Stimulated activated CD8-positive, alpha-beta memory T cell treated with anti-CD3 and anti-CD28 coated beads, Interleukin-12 subunit alpha, Interleukin-12 subunit beta, amount 100 ng/mL, for 24 hours (primary cell): ENCODE results near the gene OR52E4.

Source experiments
- DNase-seq: peaks from one replicate; pipeline ENCODE4 v3.0.0-alpha.2; 2020; ENCODE audit errors: extremely low read depth

OR52E4 gene

DNA sequence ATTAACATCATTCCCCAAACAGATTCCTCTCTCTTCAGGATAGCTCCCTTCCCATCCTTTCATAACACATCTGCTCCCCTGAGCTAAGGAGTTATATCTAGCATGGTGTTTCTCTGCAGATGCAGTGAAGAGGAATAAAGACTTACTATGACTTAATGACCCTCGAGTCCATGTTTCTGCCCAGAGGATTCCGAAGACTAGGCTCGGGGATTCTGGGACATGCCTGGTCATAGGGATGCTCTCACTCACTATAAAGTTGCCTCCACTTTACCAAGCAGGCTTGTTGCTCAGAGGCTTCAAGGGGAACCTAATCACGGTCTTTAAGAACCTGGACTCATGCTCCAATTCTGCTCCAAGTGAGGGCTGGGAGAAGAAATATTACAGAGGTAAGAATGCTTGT, at the start of gene OR52E4:
Gene OR52E4 (plus strand): TSS at position 301 of the 400 bp plus-strand sequence. CDS start 3,664 bp downstream, outside the sequence.
- no peak for DNase-seq

DNA sequence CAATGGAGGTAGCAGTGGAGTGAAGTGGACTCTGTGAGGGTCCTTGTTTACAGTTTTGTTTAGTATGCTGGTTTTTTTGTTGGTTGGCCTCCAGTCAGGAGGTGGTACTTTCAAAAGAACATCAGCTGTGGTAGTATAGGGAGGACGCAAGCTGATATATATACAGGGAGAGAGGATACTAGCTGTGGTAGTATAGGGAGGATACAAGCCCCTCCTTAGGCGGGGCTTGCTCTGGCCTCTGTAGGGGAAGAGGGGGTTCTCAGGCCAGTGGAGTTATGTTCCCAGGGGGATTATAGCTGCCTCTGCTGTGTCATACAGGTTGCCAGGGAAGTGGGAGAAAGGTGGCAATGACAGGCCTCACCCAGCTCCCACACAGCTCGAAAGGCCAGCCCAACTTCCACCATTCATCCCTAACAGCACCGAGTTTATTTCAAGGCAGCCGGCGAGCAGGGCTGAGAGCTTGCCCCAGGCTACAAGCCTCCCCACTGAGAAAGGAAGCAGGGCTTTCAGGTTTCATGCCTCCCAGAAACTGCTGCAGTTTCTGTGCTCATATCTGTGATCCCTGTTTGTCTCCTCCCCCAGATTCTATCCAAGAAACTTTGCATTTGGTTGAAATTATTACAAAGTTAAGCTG, 49.1 kb upstream of the OR52E4 start:
- DNase-seq, result no peak

DNA sequence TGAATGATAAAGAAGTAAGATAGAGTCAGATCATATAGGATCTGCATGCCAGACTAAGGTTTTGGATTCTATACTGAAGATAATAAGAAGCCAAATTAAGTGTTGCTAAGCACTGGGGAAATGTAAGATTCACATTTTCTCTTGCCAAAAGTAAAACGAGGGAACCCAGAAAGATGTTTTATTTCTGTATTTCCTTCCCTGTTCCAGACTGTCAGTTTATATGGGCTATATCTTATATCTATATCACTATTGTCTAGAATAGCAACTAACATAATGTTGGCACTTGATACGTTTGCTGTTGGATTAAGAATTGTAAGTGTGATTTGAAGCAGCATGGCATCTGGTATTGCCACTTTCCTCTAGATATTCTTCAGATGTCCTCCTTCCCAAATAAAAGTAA, 47.0 kb upstream of the OR52E4 start:
- DNase-seq, result no peak

DNA sequence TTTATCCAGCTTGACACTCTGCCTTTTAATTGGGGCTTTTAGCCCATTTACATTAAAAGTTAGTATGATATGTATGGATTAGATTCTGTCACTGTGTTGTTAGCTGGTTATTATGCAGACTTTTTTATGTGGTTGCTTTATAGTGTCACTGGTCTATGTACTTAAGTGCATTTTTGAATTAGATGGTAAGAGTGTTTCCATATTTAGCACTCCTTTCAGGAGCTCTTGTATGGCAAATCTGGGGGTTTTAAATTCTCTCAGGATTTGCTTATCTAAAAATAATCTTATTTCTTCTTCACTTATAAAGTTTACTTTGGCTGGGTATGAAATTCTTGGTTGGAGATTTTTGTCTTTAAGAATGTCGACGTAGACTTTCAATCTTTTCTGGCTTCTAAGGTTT, 42.7 kb upstream of the OR52E4 start:
- DNase-seq, result no peak

DNA sequence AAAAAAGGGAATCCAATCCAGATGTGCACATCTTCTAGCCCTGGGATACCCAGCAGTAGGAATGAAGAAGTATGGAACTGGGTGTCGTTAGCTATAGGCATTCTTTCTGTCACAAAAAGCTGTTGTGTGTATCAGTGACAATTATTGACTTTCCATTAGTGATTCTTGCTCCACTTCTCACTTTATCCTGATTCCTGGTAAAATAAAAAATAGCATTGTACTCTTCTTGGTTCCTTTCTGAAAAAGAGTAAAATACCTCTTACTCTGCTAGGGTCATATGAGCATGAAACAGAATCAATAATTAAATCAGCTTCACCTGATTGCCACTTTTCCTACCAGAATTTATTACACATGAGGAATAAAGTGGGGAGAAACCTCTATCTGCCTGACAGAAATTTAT, 38.6 kb upstream of the OR52E4 start, which contains the start of gene OR52E6:
Gene OR52E6 (minus strand): TSS at position 101 of the 400 bp plus-strand sequence. CDS start 0 bp downstream, at position 101.
- no peak for DNase-seq

DNA sequence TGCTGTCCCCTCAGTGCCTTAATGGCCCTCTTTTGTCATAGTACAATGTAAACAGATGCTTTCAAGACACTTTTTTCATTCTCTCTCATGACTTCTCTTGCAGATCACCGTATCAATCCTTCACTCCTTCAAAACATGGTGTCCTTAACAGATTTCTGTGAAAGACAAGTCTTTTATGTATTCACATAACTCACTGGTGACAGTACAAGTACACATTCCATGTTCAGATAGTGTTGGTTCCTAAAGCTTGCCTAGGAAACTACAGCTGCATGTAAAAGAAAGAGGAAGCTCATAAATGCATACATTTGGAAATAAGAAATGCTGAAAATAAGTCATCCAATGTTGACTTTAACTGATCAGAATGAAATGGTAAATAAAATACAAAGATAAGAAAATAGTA, 33.7 kb upstream of the OR52E4 start:
- no peak for DNase-seq

DNA sequence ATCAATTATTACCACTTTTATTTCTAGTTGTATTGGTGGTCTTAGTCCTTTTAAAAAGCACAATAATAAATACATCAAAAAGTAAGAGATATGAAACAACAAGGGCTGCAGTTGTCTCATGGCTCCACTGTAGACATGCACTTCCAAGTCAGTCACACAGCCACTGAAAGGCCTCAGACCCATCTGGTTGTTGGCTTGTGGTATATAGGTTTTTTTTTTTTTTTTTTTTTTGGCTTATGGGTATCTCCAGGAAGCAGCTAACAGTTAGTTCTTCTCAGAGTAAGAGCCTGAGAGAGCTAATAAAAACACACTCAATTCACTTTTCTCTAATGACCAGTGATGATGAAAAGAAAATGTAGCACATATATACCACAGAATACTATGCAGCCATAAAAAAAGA, 32.7 kb upstream of the OR52E4 start:
- no peak for DNase-seq

DNA sequence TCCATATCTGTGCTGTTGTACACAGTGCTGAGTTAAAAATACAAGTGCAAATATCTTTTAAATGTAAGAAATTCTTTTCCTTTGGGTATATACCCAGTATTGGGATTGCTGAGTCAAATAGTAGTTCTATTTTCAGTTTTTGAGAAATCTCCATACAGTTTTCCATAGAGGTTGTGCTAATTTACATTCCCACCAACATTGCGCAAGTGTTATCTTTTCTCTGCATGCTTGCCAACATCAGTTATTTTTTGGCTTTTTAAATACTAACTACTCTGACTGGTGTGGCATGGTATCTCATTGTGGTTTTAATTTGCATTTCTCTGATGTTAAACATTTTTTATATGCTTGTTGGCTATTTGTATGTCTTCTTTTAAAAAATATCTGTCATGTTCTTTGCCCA, 29.4 kb upstream of the OR52E4 start:
- no peak for DNase-seq

DNA sequence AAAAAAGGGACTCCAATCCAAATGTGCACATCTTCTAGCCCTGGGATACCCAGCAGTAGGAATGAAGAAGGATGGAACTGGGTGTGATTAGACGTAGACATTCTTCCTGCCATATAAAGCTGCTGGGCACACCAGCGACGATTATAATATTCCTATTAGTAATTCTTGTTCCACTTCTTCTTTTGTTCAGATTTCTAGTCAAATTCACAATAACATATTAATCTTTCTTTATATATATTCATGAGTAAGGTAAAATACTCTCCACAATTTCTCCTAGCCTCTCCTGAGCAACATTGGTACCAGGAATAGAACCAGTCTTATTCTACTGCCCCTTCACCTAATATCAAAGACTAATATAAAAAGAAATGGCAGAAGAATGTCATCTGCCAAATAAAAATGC, 22.8 kb upstream of the OR52E4 start, which contains the start of gene OR52E8:
Gene OR52E8 (minus strand): TSS at position 101 of the 400 bp plus-strand sequence. CDS start 0 bp downstream, at position 101.
- DNase-seq, result no peak

DNA sequence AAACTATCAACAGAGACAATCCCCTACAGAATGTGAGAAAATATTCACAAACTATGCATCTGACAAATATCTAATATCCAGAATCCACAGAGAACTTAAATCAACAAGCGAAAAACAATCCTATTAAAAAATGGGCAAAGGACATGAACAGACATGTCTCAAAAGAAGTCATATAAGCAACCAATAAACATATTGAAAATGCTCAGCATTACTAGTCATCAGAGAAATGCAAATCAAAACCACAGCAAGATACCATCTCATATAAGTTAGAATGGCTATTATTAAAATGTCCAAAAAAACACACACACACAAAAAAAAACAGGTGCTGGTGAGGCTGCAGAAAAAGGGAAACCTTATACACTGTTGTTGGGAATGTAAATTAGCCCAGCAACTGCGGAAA, 14.6 kb upstream of the OR52E4 start:
- no peak for DNase-seq

DNA sequence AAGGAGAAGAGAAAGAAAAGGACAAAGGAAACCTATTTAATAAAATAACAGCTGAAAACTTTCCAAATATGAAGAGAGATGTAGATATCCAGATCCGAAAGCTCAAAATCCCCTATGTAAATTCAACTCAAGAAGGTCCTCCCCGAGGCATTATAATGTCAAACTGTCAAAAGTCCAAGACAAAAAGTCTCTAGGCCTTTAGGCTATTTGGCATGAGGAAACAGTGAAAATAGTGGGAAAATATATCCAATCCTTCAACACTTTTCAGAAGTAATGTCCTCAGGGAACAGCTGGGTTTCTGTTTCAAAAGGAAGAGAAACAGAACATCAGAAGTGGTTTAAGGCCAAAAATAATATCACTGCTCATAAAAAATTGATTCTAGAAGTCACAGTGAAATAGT, 1.9 kb upstream of the OR52E4 start:
- no peak for DNase-seq

DNA sequence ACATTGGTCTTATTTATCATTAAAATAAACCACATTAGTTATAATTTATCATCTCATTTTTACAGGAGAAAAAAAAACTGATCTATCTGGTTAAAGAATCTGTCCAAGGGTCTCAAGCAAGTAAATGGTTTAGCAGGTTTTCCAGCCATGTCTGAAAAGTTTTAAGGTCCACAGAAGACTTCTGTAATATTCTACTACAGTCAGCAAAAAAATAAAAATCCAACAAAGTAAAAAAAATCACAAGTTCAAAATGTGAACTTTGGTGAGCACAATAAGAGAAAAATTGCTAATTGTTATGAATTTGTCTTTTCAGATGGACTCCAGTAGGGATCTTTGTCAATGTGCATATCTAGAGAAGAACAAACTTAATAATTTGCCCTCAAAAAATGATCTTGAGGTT, 1.3 kb downstream of the OR52E4 start:
- DNase-seq, result no peak

DNA sequence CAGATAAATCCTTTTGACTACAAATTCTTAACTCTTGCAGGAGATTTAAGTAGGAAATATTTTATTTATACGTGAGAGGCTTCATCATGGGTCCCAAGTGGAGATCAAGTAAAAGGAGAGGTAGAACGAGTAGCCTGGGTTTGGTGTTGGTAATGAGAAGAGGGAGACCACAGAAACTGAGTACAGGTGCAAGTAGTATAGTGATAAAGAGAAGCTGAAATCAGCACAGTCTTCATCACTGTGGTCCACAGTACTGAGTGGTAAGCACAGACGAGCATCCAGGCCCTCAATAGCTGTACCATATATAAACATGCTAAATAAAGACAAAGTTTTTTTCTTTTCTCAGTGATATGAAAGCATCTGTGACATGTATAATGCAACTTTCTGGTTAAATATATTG, 6.7 kb downstream of the OR52E4 start:
- DNase-seq, result no peak

DNA sequence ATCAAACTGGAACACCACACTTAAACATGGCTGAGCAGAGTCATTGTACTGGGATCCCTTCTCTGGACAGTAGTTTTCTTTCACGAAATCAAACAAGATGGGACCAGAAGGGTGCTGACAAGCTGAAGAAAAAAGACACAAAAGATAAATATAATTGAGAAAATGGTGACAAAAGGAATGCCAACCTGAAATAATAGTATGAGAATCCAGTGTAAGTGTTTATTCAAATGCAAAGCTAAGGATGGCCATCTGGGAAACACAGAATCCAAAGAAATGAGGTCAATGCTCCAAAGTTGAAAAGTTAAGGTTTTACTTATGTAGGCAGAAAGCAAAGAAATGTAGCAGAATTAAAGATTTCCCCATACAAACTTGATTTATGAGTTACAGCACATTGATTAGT, 7.2 kb downstream of the OR52E4 start:
- DNase-seq, result no peak

DNA sequence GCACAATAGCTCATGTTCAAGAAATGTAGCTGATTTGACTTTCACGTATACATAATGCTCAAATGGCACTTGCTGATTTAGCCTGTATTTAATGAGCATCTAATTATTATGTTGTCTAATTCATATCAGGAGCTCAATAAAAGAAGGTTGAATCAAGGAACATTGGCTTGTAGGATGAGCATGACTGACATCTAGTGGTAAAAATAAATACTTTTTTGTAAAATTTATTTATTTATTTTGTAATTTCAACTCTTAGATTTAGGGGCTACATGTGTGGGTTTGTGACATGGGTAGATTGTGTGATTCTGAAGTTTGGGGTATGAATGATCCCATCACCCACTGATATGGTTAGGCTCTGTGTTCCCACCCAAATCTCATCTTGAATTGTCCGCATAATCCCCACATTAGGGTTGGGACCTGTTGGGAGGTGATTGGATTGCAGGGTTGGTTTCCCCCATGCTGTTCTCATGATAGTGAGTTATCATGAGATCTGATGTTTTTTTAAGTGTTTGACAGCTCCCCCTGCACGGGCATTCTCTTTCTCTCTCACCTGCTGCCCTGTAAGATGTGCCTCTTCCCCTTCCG, 10.9 kb downstream of the OR52E4 start:
- no peak for DNase-seq

DNA sequence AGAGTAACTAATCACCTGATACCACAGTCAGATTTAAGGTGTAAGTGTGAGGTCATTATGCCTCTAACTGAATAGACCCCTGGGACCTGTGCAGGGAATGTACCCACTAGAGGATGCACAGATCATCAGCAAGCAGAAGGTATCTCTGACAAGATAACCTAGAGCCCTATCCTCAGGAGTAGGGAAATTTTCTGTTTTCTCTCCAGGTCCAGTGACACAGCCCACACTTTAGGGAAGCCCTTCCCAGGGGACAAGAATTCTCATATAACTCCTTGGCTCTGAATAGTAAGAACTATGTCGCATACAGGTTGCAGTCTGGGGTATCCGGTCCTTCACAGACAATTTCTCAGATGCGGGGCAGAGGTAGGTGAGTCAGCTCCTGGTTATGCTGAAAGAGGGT, 12.5 kb downstream of the OR52E4 start, which contains the start of gene OR52E5:
Gene OR52E5 (plus strand): TSS at position 301 of the 400 bp plus-strand sequence. CDS start 7,569 bp downstream, outside the sequence.
- DNase-seq, result no peak

DNA sequence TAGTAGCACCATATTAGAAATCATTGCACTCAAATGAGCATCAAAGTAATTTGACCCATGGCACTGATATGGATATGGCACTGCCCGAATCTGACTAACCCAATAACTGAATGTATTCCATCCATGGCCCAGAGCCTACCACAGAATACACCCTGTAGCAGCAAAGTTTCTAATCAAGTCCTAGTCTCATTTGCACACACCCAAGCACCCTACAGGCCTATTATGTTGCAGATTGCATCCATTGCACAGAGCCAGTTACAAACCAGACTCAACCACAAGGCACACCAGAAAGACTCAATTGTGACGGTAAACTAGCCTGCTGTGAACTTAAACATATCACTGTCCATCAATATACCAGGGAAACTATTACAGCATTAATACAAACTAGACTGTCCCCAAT, 19.1 kb downstream of the OR52E4 start:
- DNase-seq, result no peak

DNA sequence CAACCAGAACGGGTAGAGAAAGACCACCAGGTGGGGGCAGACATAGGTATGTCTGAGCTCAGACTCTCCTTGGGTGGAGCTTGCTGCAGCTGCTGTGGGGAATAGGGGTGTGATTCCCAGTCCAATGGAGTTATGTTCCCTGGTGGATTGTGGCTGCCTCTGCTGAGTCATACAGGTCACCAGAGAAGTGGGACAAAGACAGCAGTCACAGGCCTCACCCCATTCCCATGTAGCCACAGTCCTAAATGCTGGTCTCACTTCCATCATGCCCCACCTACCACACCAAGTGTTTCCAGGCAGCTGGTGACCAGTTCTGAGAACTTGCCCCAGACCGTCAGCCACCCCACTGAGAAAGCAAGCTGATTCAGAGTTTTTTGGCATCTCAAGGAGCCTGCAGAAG, 30.1 kb downstream of the OR52E4 start:
- no peak for DNase-seq

DNA sequence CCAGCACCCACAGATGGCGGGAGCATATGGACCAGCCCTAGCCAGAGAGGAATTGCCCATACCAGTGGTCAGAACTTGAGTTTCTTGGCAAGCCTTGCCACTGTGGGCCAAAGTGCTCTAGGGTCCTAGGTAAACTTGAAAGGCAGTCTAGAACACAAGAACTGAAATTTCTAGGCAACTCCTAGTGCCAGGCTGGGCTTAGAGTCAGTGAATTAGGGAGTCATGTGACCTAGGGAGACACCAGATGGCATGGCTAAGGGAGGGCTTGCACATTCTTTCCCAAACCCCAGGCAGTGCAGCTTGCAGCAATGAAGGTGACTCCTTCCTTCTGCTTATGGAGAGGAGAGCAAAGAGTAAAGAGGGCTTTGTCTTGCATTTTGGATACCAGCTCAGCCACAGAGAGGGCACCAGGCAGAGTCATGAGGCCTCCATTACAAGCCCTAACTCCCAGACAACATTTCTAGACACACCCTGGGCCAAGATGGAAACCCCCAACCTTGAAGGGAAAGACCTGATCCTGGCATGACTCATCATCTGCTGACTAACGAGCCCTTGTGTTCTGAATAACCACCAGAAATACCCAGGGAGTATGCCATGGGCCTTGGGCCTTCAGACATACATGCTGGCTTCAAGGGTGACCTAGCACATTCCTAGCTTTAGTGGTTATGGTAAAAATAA, 42.5 kb downstream of the OR52E4 start:
- no peak for DNase-seq

DNA sequence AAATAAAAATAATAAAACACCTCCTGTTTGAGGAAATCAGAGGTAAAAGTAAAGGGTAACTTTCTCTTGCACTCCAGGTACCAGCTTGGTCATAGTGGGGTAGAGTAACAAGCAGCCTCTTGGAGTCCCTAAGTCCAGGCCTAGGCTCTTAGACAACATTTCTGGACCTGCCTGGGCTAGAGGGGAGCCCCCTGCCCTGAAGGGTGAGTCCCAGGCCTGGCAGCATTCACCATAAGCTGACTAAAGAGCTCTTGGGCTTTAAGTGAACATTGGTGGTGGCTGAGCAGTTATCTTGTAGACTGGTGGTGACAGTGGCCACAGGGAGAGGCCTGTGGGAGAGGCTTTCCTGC, 43.0 kb downstream of the OR52E4 start:
- DNase-seq, result no peak

DNA sequence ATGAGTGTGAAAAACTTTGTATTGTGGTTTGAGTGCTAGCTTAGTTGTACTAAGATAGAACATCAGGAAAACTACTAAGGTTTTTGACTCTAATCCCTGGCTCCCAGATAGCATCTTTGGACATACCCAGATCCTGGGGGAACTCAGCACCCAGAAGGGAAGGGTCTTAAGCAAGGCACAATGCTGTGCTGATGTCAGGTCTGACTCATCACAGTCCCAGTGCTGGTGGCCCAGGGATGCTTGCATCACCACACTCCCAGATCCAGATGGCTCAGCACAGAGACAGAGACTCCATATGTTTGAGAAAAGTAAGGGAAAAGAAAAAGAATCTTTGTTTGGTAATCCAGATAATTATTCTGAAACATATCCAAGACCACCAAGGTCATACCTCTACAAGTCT, 43.4 kb downstream of the OR52E4 start:
- DNase-seq, result no peak

DNA sequence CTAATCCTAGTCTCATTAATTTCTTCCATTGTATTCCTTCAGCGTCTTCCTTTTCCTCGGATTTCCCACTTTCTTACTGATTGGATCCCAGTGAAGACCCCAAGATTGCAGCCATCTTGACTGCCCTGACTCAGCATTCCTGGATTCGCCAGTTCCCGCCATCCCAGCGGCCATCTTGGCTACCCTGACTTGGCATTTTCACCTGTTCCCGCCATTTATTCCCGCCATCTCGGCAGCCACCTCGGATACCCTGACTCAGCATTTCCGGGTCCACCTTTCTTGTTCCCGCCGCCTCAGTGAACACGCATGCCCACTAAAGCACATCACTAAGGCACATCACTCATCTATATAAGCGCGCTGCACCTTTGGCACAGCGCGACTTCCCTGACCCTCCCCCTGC, 47.8 kb downstream of the OR52E4 start:
- DNase-seq, result no peak

DNA sequence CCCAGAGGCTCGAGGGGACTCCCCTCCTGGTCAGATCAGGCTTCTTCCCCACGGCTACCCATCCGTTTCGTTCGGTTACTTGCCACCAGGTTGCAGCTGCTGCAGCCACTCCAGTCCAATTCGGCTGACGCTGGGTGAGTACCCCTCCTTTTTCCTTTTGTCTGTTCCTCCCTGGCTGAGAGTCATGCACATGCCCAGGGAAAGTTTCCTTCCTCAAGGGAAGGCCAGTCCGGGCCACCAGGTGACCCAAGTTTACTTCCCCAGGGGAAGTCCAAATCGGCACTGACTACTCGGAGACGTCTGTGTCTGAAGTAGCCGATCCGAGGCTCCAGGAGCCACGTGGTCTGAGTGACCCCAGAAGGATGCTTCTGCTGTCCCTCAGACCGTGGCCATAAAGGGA, 48.4 kb downstream of the OR52E4 start:
- DNase-seq, result no peak
